NCI-H2196 (cell line): Measurements from ENCODE around the gene INTS7.
"Not testable (repeated sequence)": the region's sequence is repeated elsewhere in the genome, so short reads cannot be mapped to it uniquely, and the experiment has no call there.

Experiments used
- DNase-seq: peaks from one replicate; lab custom pipeline; 2025; ENCODE audit not compliant: unreplicated experiment; lab: John Stamatoyannopoulos, UW

The INTS7 gene

GRCh38 chr1:212035835-212036605, 663 bp upstream of the INTS7 start:
- no peak for DNase-seq

DNA sequence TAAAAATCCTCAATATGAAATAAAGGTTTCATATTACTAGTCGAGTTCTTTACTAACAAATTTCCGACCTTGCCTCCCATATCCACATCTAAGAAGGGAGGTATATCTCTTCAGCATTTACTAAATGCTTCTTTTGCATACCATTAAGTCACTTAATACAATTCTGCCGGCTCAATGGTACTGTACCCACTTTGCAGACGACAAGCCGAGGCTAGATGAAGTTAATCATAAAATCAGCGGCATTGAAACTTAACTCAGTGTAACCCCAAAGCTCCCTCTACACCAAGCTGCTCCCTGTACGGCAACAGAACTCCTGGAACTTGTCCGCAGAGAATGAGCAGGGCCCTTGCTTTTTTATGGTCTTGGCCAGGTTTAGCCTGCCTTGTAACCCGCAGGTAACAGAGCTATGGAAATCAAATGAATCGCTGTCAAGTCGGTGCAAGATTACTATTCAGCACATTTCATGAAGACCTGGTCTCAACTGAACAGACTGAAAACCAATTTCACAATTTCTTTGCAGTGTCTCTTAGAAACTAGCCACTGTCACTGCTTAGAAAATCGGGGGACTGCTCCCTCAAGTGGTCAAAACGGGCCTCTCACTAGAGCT, 738 bp downstream of the INTS7 start:
- DNase-seq: no peak

DNA sequence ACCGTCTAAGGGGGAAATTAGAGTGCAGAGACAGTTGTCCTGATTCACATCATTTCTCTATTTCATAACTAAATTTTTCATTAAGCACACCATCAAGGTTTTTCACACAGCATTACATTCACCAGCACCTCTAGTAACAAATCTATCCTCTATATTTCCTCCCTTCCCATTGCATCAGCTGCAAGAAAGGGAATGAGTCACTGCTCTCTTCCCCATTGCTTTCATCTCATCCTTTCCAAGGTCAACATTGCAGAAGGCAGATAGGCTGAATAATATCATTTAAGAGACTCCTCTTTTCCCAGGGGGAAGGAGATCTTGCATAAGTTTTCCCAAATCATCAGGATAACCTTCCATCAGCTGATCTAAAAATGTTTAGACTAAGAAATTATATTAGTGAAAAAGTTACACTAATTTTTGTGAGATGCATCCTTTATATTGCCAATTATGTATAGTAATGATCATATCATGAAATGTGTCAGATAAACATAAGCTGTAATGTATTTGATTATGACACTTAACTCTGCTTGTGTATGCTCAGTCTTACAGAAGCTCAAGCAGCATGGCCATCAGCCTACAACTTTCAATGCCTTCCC, 4.3 kb downstream of the INTS7 start:
- DNase-seq: no peak

GRCh38 chr1:212027727-212028126, 7.6 kb downstream of the INTS7 start:
- not testable (repeated sequence) for DNase-seq

GRCh38 chr1:212024469-212025149, 10.7 kb downstream of the INTS7 start:
- no peak for DNase-seq

GRCh38 chr1:212022908-212023307, 12.4 kb downstream of the INTS7 start:
- not testable (repeated sequence) for DNase-seq

GRCh38 chr1:212021563-212021962, 13.8 kb downstream of the INTS7 start:
- no peak for DNase-seq

DNA sequence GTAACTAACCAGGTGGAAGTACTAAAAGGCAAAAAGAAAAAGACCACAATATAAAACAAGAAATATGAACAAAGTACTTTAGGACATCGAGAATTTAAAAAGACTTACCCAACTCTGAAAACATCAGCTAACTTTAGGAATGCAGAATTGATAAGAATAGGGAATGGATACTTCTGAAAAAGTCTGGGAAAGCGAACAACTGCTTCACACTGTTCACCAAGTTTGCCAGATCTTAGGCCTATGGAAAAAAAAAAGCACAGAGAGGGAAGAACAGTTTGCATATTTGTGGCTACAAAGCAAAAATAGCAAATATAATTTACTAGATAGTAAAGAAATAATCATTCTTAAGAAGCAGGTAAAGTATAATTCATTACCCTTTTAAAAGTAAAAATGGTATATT, 14.4 kb downstream of the INTS7 start:
- no peak for DNase-seq

DNA sequence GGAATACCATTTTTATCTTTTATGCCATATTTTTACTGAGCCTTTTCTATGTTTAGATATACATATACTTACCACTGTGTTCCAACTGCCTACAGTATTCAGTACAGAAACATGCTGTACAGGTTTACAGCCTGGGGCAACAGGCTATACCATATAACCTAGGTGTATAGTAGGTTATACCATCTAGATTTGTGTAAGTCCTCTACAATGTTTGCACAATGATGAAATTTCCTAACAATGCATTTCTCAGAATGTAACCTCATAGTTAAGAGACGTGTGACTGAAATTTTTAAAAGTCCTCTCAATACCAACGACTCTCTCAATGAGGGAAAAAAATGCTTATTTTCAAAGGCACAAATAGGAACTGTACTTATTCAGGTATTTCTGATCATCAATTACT, 21.7 kb downstream of the INTS7 start:
- DNase-seq: no peak

DNA sequence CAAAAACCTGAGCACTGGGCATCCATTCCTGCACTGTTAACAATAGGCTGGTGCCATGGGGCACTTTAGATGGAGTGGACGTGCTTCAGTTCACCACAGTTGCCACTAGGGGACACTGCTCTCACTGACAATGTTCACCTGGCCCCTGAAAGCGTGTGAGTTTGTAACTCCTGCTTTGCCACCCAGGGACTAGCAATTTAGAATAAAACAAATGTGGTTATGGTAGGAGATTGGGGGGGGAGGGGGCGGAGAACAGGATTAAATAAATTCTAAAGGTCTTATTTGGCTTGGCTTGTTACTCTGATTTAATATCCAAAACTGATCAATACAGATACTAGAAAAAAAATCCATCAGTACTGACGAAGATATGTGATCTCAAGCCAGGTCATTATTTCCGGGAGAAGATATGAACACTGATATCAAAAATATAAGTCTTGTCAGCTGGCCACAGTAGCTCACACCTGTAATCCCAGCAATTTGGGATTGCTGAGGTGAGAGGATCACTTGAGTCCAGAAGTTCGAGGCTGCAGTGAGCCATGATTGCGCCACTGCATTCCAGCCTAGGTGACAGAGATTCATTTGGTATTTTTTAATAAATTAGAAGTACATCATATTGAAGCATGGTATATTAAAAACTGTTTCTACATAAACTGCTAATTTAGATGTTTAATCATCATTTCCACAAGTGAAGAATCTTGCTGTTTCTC, 23.2 kb downstream of the INTS7 start:
- peak; percentile 67 for DNase-seq

- no peak for DNase-seq
These were observed 25.4 kb downstream of the INTS7 start for GRCh38 chr1:212010004-212010403.

DNA sequence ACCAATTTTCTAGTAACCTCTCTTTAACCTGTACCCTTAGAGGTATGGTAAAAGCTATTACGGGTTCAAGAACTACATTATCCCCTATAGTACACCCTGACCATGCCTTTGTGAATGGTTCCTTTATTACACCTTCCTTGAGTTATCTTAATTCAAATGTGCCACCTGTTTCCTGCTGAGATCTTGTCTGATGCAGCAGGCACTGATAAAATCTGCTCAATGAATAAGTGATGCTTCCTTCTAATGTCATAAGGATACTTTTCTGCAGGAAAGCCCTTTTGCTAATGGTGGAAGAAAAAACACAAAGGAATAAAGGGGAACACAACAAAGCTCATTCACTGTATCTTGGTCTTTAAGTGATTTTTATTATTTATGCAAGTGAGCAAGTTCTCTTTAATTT, 25.8 kb downstream of the INTS7 start:
- DNase-seq: no peak

DNA sequence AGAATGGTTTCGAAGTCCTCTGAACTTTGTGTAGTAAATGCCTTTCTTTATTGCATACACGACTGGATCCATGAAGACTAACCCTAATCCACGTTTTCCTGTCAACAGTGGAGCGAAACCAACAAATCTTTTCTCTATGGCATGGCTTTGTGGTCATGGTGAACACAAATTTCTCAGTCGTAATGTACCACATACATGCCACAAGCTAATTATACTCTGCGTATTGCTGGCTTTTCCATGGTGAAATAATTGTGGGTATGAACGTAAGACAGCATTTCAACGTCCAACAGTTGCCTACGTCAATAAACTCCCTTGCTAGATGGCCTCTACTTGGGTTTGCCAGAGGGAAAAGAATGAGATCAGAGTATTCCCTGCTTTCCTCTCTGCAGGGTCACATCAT, 27.5 kb downstream of the INTS7 start:
- no peak for DNase-seq

DNA sequence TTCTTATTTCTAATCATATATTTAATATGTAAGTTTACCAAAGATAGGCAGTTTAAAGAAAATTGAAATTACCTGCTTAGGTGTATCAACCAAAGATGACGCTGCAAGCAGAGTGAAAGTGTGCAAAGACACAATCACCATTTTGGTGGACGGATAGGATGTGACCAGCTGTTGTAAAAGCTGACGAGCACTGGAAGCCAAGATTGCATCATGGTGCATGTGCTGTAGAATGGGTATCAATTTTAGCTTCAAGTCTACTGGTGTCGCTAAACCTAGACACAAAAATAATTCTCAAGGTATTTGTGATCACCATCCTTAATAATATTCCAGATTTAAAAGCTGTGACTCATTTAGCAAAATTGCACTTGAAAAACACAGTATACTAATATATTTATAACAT, 28.2 kb downstream of the INTS7 start:
- DNase-seq: no peak

GRCh38 chr1:212004895-212005608, 30.3 kb downstream of the INTS7 start:
- DNase-seq: no peak

DNA sequence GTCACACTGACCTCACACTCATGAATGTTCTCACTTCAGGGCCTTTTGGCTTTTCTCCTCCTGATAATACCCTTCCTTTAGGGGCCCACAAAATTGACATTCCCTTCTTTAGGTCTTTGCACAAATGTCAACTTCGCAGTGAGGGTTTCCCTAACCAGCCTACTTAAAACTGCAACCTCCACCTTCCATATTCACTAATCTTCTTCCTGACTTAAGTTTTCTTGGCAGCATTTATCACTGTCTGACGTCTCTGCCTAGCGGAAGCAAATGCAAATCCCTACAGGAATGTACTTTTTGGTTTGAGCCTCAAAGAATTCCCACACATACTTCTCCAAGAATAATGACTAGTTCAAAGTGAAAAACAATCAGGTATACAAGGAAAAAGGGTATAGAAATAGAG, 32.8 kb downstream of the INTS7 start:
- DNase-seq: no peak

DNA sequence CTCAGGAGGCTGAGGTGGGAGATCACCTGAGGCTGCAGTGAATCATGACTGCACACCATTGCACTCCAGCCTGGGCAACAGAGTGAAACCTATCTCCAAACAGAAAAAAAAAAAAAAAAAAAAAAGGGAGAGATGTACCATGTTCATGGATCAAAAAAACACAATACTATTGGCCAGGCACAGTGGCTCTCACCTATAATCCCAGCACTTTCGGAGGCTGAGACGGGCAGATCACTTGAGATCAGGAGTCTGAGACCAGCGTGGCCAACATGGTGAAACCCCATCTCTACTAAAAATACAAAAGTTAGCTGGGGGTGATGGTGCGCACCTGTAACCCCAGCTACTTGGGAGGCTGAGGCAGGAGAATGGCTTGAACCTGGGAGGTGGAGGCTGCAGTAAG, 37.9 kb downstream of the INTS7 start:
- not testable (repeated sequence) for DNase-seq

GRCh38 chr1:211991695-211992094, 43.7 kb downstream of the INTS7 start:
- no peak for DNase-seq

DNA sequence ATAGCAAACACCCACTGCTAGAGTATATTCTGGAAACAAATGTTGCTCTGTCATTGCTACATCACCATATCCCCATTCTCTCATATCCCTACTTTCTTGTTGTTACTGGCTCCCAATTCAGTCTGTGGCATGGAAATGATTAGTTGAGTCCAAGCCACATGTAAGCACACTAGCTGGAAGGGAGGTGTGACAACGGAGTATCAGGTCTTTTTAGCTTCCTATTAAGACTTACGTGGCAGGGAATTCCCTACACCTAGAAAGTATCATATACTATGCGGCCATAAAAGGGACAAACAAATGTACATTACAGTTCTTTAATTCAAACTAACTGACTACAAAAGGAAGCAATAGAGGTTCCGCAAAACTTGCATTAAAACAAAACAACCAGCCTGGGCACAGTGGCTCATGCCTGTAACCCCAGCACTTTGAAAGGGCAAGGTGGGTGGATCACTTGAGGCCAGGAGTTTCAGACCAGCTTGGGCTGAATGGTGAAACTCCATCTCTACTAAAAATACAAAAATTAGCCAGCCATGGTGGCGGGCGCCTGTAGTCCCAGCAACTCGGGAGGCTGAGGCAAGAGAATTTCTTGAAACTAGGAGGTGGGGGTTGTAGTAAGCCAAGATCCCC, 48.6 kb downstream of the INTS7 start:
- no peak for DNase-seq
